GM19372 (cell line): ENCODE measurements around the gene OR2C1.

Experiments used
- ATAC-seq: cut with Tn5 transposase; IDR thresholded peaks from one replicate; pipeline ENCODE4 v1.9.1; 2021; ENCODE audit warnings: mild to moderate bottlenecking, low read depth, moderate library complexity; ENCODE audit not compliant: unreplicated experiment

The OR2C1 gene

GRCh38 chr16:3389663-3390338 lies 34.1 kb downstream of the OR2C1 start:
- no peak for ATAC-seq

GRCh38 chr16:3400446-3400778 lies 44.7 kb downstream of the OR2C1 start:
- no peak for ATAC-seq

DNA sequence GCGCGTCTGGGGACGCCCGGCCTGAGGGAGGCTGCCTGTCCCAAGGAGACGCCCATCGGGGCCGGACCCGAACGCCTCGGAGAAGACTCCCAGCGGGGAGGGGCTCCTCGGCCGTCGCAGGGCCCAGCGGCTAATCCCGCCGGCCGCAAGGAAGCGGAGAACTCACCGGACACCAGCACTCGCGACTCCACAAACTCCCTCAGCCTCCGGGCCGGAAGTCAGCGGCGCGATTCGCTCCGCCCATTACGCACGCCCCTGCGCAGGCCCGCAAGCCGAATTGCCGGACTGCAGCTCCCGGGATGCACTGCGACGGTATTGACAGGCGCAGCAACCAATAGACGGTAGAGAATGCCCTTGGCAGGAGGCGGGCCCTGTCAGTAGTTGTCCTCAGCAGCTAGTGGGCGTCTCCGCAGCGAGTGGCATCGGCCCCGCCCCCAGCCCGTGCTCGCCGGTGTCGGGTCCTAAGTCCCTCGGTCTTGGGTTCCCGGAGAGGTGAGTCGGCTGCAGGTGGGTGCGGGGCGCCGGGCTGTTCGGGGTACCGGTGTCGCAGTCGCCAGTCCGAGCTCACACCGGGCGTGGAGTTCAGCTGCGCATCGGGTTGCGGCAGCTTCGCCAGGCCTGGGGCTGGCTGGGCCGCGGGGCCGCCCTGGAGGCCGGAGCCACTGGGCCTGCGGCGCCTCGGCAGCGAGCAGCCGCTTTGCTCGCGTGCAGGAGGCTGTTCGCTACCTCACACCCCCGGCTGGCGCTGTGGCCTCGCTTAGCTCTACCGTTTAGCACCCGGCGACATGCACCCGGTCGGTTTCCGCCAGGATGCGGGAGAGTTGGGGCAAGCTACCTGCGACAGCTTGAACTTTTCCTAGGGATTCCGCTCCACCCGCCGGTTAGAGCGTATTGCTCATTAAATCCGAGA lies 45.3 kb downstream of the OR2C1 start, which contains the start of the genes ZNF174 and ZSCAN32:
Gene ZNF174 (plus strand): TSS at position 437 of the 910 bp plus-strand sequence. CDS start 790 bp downstream, outside the sequence.
Gene ZSCAN32 (minus strand): TSS at position 226 of the 910 bp plus-strand sequence. CDS start 3,447 bp downstream, outside the sequence.
- peak; percentile 98 for ATAC-seq

- ATAC-seq: no peak
These were observed 46.2 kb downstream of the OR2C1 start for GRCh38 chr16:3401719-3402397.
